ENCODE measurements around the gene N4BP3. TPM values are rescaled to one million over a fixed set of nuclear protein-coding genes. Genes with fewer than 3 reads are reported as not detected.

The N4BP3 gene
- total RNA-seq, 1 donor from 2014 or later, result 4.5 TPM

GRCh38 chr5:178106556-178107239 lies 6.6 kb upstream of the N4BP3 start:
- DNase-seq (ENCODE audit: low read depth) (peak; percentile 51), FAIRE-seq (no peak)
- Histone ChIP-seq H3K27me3 (ENCODE audit: control insufficient read depth, insufficient read depth, low read length) (no peaks in the 10 kb centered on the region), H3K36me3 (ENCODE audit: control insufficient read depth, insufficient read depth, low read length) (no peaks in the 10 kb centered on the region), H3K4me3 (ENCODE audit: low read depth, low read length) (no peak overlapping the region)
- TF ChIP-seq CTCF (IDR thresholded peaks at IDR 0.05; ENCODE audit: insufficient read depth, low read length, severe bottlenecking), result no peak

DNA sequence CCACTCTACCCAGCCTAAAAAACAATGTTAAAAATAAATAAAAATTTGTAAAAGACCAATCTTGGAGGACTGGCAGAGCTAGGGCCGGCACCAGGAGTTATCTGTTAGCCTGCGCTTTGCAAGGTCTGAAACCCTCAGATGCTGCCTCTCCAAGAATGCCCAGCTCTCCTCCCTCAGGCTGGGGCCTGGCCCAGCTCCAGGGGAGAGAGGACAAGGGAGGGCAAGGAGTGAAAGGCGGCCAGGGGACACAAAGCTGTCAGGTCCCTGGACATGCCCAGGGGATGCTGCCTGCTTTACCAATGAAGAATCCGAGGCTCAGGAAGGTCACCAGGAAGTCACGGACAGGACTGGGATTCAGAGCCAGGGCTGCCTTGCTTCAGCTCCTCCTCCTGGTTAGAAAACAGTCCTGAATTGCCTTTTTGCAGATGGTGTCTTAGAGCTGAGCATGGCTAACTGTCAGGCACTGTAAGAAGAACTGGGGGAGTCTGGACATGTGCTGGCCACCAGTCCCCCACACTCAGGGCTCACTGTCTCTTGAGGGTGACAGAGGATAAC lies 5.5 kb upstream of the N4BP3 start:
- FAIRE-seq, result no peak

DNA sequence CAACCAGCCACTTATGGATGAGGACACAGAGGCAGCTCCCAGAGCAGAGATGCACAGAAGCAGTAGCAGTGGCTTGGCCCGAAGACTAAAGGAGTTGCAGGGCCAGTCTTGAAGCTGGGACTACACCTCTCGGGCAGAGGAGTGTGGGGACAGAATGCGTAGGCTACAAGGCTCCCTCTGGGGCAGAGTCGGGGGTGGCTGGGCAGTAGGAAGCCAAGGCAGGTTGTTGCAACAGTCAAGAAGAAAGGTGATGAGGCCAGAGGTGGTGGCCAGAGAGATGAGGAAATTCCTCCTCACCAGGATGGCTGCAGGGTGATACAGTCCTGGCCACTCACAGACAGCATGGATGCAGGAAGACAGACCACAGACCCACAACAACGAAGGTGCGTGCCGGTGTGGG lies 4.9 kb upstream of the N4BP3 start:
- Histone ChIP-seq H3K4me3 (ENCODE audit: low read depth, low read length) (no peak overlapping the region), H3K27me3 (ENCODE audit: control insufficient read depth, insufficient read depth, low read length) (no peaks in the 10 kb centered on the region), H3K36me3 (ENCODE audit: control insufficient read depth, insufficient read depth, low read length) (no peaks in the 10 kb centered on the region)
- DNase-seq (ENCODE audit: low read depth) (no peak), FAIRE-seq (no peak)
- TF ChIP-seq CTCF (IDR thresholded peaks at IDR 0.05; ENCODE audit: insufficient read depth, low read length, severe bottlenecking), result no peak

More for the DNA sequence above, 5.5 kb upstream of the N4BP3 start:
- H3K4me3 ChIP-seq (ENCODE audit: low read depth, low read length), result no peak overlapping the region
- no peak for DNase-seq (ENCODE audit: low read depth)
- H3K27me3 ChIP-seq (ENCODE audit: control insufficient read depth, insufficient read depth, low read length), result no peaks in the 10 kb centered on the region
- no peak for TF ChIP-seq CTCF (IDR thresholded peaks at IDR 0.05; ENCODE audit: insufficient read depth, low read length, severe bottlenecking)
- H3K36me3 ChIP-seq (ENCODE audit: control insufficient read depth, insufficient read depth, low read length), result no peaks in the 10 kb centered on the region

GRCh38 chr5:178108966-178109365 lies 4.4 kb upstream of the N4BP3 start:
- Histone ChIP-seq H3K36me3 (ENCODE audit: control insufficient read depth, insufficient read depth, low read length) (no peaks in the 10 kb centered on the region), H3K27me3 (ENCODE audit: control insufficient read depth, insufficient read depth, low read length) (no peaks in the 10 kb centered on the region), H3K4me3 (ENCODE audit: low read depth, low read length) (no peak overlapping the region)
- TF ChIP-seq CTCF (IDR thresholded peaks at IDR 0.05; ENCODE audit: insufficient read depth, low read length, severe bottlenecking), result no peak
- FAIRE-seq (no peak), DNase-seq (ENCODE audit: low read depth) (no peak)

GRCh38 chr5:178110511-178110910 lies 2.8 kb upstream of the N4BP3 start:
- Histone ChIP-seq H3K27me3 (ENCODE audit: control insufficient read depth, insufficient read depth, low read length) (no peaks in the 10 kb centered on the region), H3K36me3 (ENCODE audit: control insufficient read depth, insufficient read depth, low read length) (no peaks in the 10 kb centered on the region), H3K4me3 (ENCODE audit: low read depth, low read length) (no peak overlapping the region)
- no peak for TF ChIP-seq CTCF (IDR thresholded peaks at IDR 0.05; ENCODE audit: insufficient read depth, low read length, severe bottlenecking)
- DNase-seq (ENCODE audit: low read depth) (no peak), FAIRE-seq (no peak)

DNA sequence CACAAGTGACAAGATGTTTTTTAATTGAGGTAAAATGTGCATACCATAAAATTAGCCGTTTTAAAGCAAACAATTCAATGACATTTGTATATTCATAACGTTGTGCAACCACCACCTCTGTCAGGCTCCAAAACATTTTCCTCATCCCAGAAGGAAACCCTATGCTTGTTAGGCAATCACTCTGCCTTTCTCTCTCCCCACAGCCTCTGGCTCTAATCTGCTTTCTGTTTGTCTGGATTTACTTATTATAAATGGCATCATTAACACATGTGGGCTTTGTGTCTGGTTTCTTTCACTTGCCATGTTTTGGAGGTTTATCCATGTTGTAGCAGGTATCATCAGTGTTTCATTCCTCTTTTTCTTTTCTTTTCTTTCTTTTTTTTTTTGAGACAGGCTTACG lies 1.4 kb upstream of the N4BP3 start:
- FAIRE-seq (no peak), DNase-seq (ENCODE audit: low read depth) (peak; percentile 67)
- no peak overlapping the region for H3K4me3 ChIP-seq (ENCODE audit: low read depth, low read length)
- H3K27me3 ChIP-seq (ENCODE audit: control insufficient read depth, insufficient read depth, low read length), result peaks cover 3% of the 10 kb centered on the region
- no peak for TF ChIP-seq CTCF (IDR thresholded peaks at IDR 0.05; ENCODE audit: insufficient read depth, low read length, severe bottlenecking)
- H3K36me3 ChIP-seq (ENCODE audit: control insufficient read depth, insufficient read depth, low read length), result no peaks in the 10 kb centered on the region
